H1 (cell line): ENCODE measurements around the gene BTBD9.

Source experiments
- POLR2A ChIP-seq, 2 experiments: IDR thresholded peaks; 1 replicate in 1 of 2; 2 replicates in 1 of 2; pipeline ENCODE4 v1.6.1; 2011; ENCODE audit warnings: low read depth in 2 of 2, low read length in 2 of 2, mild to moderate bottlenecking in 2 of 2; ENCODE audit errors: control extremely low read depth in 1 of 2
- SIN3A ChIP-seq, 2 experiments: IDR thresholded peaks in 1 of 2; conservative IDR thresholded peaks in 1 of 2; 2 replicates each; pipeline ENCODE4 v1.6.1; 2011 to 2012; ENCODE audit warnings: low read length in 2 of 2, improper control_type of control experiment in 1 of 2, low read depth in 1 of 2, mild to moderate bottlenecking in 1 of 2
- TEAD4 ChIP-seq: IDR thresholded peaks from 2 replicates; pipeline ENCODE4 v1.6.1; 2012; ENCODE audit warnings: low read depth, low read length, inconsistent platforms, mixed read lengths

- no peak for TF ChIP-seq POLR2A (IDR thresholded peaks at IDR 0.05; ENCODE audit: control extremely low read depth in 1 of 2, low read depth in 2 of 2, low read length in 2 of 2)
- no peak for TF ChIP-seq SIN3A (conservative IDR thresholded peaks at IDR 0.05 in 1 of 2, IDR thresholded peaks at IDR 0.05 in 1 of 2; ENCODE audit: low read depth in 1 of 2, low read length in 2 of 2)
- no peak for TF ChIP-seq TEAD4
Observed at GRCh38 chr6:38531134-38531533, 108.6 kb downstream of the BTBD9 start.
